PC-3 (cell line): ENCODE measurements around the gene TBL3. TPM values are rescaled to one million over a fixed set of nuclear protein-coding genes. Genes with fewer than 3 reads are reported as not detected.

Source experiments
- ATAC-seq: fragments of 200-7000 bp; cut with Tn5 transposase; 2 replicates; pipeline ENCODE4 v1.9.1; 2020; ENCODE audit warnings: mild to moderate bottlenecking, moderate library complexity
- BruUV-seq: library from RNA; stranded (reverse); fragments of 400-500 nt; replicated peaks from 2 replicates; lab custom pipeline; 2021; lab: Mats Ljungman, UMichigan
- CTCF ChIA-PET: fragments of 300-600 bp; sonication (Branson Sonifier 250); formaldehyde crosslinking; loops from one replicate; lab custom pipeline; 2022; ENCODE audit warnings: antibody characterized with exemption; lab: Charles Lee
- POLR2A ChIA-PET: fragments of 300-600 bp; sonication (Branson Sonifier 250); formaldehyde crosslinking; loops from one replicate; lab custom pipeline; 2022; ENCODE audit warnings: antibody characterized with exemption; ENCODE audit not compliant: unreplicated experiment; lab: Charles Lee
- DNase-seq: peaks from one replicate; pipeline ENCODE4 v3.0.0-alpha.2; 2015
- H2AFZ ChIP-seq: fragments of 300-600 bp; sonication (generic); 2 replicates; pipeline ENCODE4 v1.6.0; 2016; ENCODE audit warnings: antibody characterized with exemption, low read length
- H3F3A ChIP-seq: fragments of 300-600 bp; sonication (generic); one replicate; pipeline ENCODE4 v1.6.0; 2017; ENCODE audit warnings: antibody characterized with exemption, low read length, control low read depth, mild to moderate bottlenecking; ENCODE audit not compliant: unreplicated experiment
- H3K27ac ChIP-seq: fragments of 300-600 bp; sonication (generic); 2 replicates; pipeline ENCODE4 v1.5.1; 2016; ENCODE audit warnings: mild to moderate bottlenecking, low read length
- H3K27me3 ChIP-seq: fragments of 300-600 bp; sonication (generic); 2 replicates; pipeline ENCODE4 v1.6.1; 2016; ENCODE audit warnings: low read length, mixed read lengths
- H3K36me3 ChIP-seq: fragments of 300-600 bp; sonication (generic); 2 replicates; pipeline ENCODE4 v1.6.1; 2016; ENCODE audit warnings: low read depth, mixed run types, low read length, mixed read lengths
- H3K4me1 ChIP-seq: fragments of 300-600 bp; sonication (generic); 2 replicates; pipeline ENCODE4 v1.5.1; 2016; ENCODE audit warnings: low read length; ENCODE audit not compliant: insufficient read depth
- H3K4me2 ChIP-seq: fragments of 300-600 bp; sonication (generic); 2 replicates; pipeline ENCODE4 v1.6.0; 2016; ENCODE audit warnings: low read length
- H3K4me3 ChIP-seq: fragments of 300-600 bp; sonication (generic); 2 replicates; pipeline ENCODE4 v1.5.1; 2016; ENCODE audit warnings: mild to moderate bottlenecking, low read length, mixed read lengths
- H3K79me2 ChIP-seq: fragments of 300-600 bp; sonication (generic); 2 replicates; pipeline ENCODE4 v1.6.1; 2017; ENCODE audit warnings: low read length, mixed read lengths
- H3K9ac ChIP-seq: fragments of 300-600 bp; sonication (generic); 2 replicates; pipeline ENCODE4 v1.6.0; 2016; ENCODE audit warnings: mild to moderate bottlenecking, low read length
- H3K9me2 ChIP-seq: fragments of 300-600 bp; sonication (generic); replicated peaks from 2 replicates; pipeline ENCODE4 v1.6.1; 2016; ENCODE audit warnings: mixed run types, low read length, mixed read lengths
- H3K9me3 ChIP-seq: fragments of 300-600 bp; sonication (generic); 2 replicates; pipeline ENCODE4 v1.6.1; 2016; ENCODE audit warnings: low read length, mixed read lengths
- H4K20me1 ChIP-seq: fragments of 300-600 bp; sonication (generic); 2 replicates; pipeline ENCODE4 v1.6.1; 2016; ENCODE audit warnings: low read length, mixed read lengths
- CTCF ChIP-seq: fragments of 300-600 bp; sonication (generic); conservative IDR thresholded peaks from 2 replicates; pipeline ENCODE4 v1.5.1; 2017; ENCODE audit warnings: antibody characterized with exemption, low read depth, mild to moderate bottlenecking, low read length
- EZH2 ChIP-seq: fragments of 300-600 bp; sonication (generic); IDR thresholded peaks from one replicate; pipeline ENCODE4 v1.6.1; 2017; ENCODE audit warnings: antibody characterized with exemption, mild to moderate bottlenecking, low read length; ENCODE audit not compliant: unreplicated experiment
- EZH2phosphoT487 ChIP-seq: fragments of 300-600 bp; sonication (generic); IDR thresholded peaks from 2 replicates; pipeline ENCODE4 v1.6.1; 2018; ENCODE audit warnings: mild to moderate bottlenecking, antibody characterized with exemption, low read length, borderline replicate concordance
- intact Hi-C: fragments of 100-400 bp; cut with micrococcal nuclease; formaldehyde crosslinking; loops from 2 replicates; pipeline ENCODE4 v1.9.0; 2023
- total RNA-seq: library from RNA; depleted of rRNA; stranded (reverse); fragments of >200 nt; gene quantifications from 2 replicates; pipeline ENCODE4 v1.2.3, GENCODE V29; 2014

TBL3 gene
- total RNA-seq, 1 experiment from 2014 or later = 71.5 TPM

- Histone ChIP-seq H2AFZ (no peak overlapping the region), H3K27ac (peak overlapping the region; percentile 47; the same call in 1 of the 2 replicates), H3K4me1 (peaks cover 9% of the 10 kb centered on the region; the same call in 1 of the 2 replicates), H3K9me3 (no peaks in the 10 kb centered on the region), H3K9ac (peak overlapping the region; percentile 99), H3K4me2 (peak overlapping the region; percentile 92), H3K4me3 (peak overlapping the region; percentile 96), H3F3A (peaks cover 16% of the 10 kb centered on the region), H3K27me3 (no peaks in the 10 kb centered on the region), H3K36me3 (peaks cover 22% of the 10 kb centered on the region), H4K20me1 (peaks cover 19% of the 10 kb centered on the region), H3K9me2 (no peaks in the 10 kb centered on the region), H3K79me2 (peaks cover 56% of the 10 kb centered on the region)
- intact Hi-C loops = no loop called here
- POLR2A ChIA-PET = interaction anchor here (0.5 to 1.0 kb wide), 7 partner anchors 14 to 1041 kb away, joined by 3 to 25 read pairs (median 5); partner anchors contain the start of genes MSRB1, NUBP2 and SPSB3
- no TSS peak for BruUV-seq
- DNase-seq (no peak), ATAC-seq (no peak; the same call in 1 of the 2 replicates)
- CTCF ChIA-PET = no interaction called here
- TF ChIP-seq EZH2 = no peak
- TF ChIP-seq EZH2phosphoT487 = no peak
- TF ChIP-seq CTCF = no peak
These were observed 7.9 kb upstream of the TBL3 start for GRCh38 chr16:1963806-1964505.

GRCh38 chr16:1964506-1965395 lies 7.1 kb upstream of the TBL3 start, which contains the start of gene RPS2:
Gene RPS2, minus strand, starts transcription at chr16:1964826. Its CDS starts 201 bp downstream, at chr16:1964625.
- Histone ChIP-seq H3K4me1 (peaks cover 9% of the 10 kb centered on the region; the same call in 1 of the 2 replicates), H3K36me3 (peaks cover 22% of the 10 kb centered on the region), H3K27me3 (no peaks in the 10 kb centered on the region), H4K20me1 (peaks cover 19% of the 10 kb centered on the region), H3K79me2 (peaks cover 52% of the 10 kb centered on the region), H3K27ac (peak within 1 kb of the TSS; percentile 47), H3K9me2 (no peaks in the 10 kb centered on the region), H3K4me3 (peak within 1 kb of the TSS; percentile 96), H3K9ac (peak within 1 kb of the TSS; percentile 99), H3K9me3 (no peaks in the 10 kb centered on the region), H2AFZ (peak within 1 kb of the TSS; percentile 70), H3K4me2 (peak within 1 kb of the TSS; percentile 96), H3F3A (peaks cover 16% of the 10 kb centered on the region)
- TF ChIP-seq EZH2 = no peak
- no peak for TF ChIP-seq CTCF
- TF ChIP-seq EZH2phosphoT487 = no peak
- DNase-seq (peak; percentile 95), ATAC-seq (peak; percentile 74)
- intact Hi-C loops = no loop called here
- ChIA-PET CTCF (no interaction called here), POLR2A (interaction anchor here (0.5 to 1.0 kb wide), 9 partner anchors 13 to 1040 kb away, joined by 3 to 25 read pairs (median 5); partner anchors contain the start of genes MSRB1, NUBP2 and SPSB3)
- no TSS peak for BruUV-seq
